Pancreas (tissue), 10 donors: ENCODE data around the gene CA4. TPM values are rescaled to one million over a fixed set of nuclear protein-coding genes. Genes with fewer than 3 reads are reported as not detected.

Source experiments
- ATAC-seq, 4 donors: fragments of 200-7000 bp; cut with Tn5 transposase; one replicate each; pipeline versions ENCODE4 v1.8.0 to v1.9.1; 2020; ENCODE audit warnings: mild to moderate bottlenecking in 4 of 4, moderate library complexity in 4 of 4
- DNase-seq, 6 donors: peaks; one replicate each; pipeline ENCODE4 v3.0.0-alpha.2; 2020
- FAIRE-seq: peaks from 2 replicates; lab custom pipeline; 2012; peaks lifted over from hg19 to GRCh38; lab: Jason Lieb, UNC
- H3K27ac ChIP-seq, 4 donors: fragments of 200-600 bp; sonication (generic); 1 replicate in 3 of 4; 2 replicates in 1 of 4; pipeline versions ENCODE4 v1.5.0 to v1.8.0; 2020
- H3K27me3 ChIP-seq, 4 donors: fragments of 200-600 bp; one replicate each; pipeline ENCODE4 v1.8.0; 2021
- H3K36me3 ChIP-seq, 3 donors: fragments of 200-600 bp; sonication (generic) in 1 of 3; one replicate each; pipeline versions ENCODE4 v1.5.0 to v1.8.0; 2020 to 2021
- H3K4me1 ChIP-seq, 3 donors: fragments of 200-600 bp; one replicate each; pipeline ENCODE4 v1.8.0; 2021
- H3K4me3 ChIP-seq, 4 donors: fragments of 200-600 bp; sonication (generic) in 2 of 4; one replicate each; pipeline versions ENCODE4 v1.5.0 to v1.8.0; 2020 to 2021
- H3K9me3 ChIP-seq, 4 donors: fragments of 200-600 bp; one replicate each; pipeline ENCODE4 v1.8.0; 2021
- WGBS, 2 donors: extraction: QIAGEN DNeasy Blood & Tissue Kit; methylation state at CpG; one replicate each; pipeline ENCODE4 v1.1.7; 2013; 5-methylcytosine and 5-hydroxymethylcytosine counted together
- intact Hi-C, 3 donors: fragments of 100-400 bp; cut with DNase I; formaldehyde crosslinking; loops; one replicate each; pipeline versions ENCODE4 v1.11.1 to v1.14.2; 2022
- polyA plus RNA-seq, 2 donors: library from polyadenylated mRNA; stranded (reverse); fragments of 200-250 nt; gene quantifications; one replicate each; pipeline ENCODE4 v1.2.3, GENCODE V29; 2013
- total RNA-seq, 6 donors: library from RNA; stranded (reverse); fragmentation: NEBNext Ultra II Directional in 4 of 6; extraction: Animal tissue kit (Norgen Biotek cat#: 25700) in 4 of 6; gene quantifications; one replicate each; pipeline versions ENCODE4 v1.2.1 to v1.2.4, GENCODE V29; 2021 to 2023
- TF ChIP-seq, protein P1 (sequence below), 4 donors: fragments of 200-600 bp; sonication (generic) in 3 of 4; IDR thresholded peaks; one replicate each; pipeline versions ENCODE4 v1.5.0 to v1.8.0; 2021; ENCODE audit warnings: antibody characterized with exemption in 4 of 4
- donor health status: healthy with polysubstance abuse.
- donor health status: DM: no; HTN: no; CAD: no; lungs with moderate emphysema.
- donor health status: DM: no; HTN: no; CAD: no.
- donor health status: control.
- donor health status: control.
- donor health status: Bipolar disorder and iron deficiency.
- donor health status: DM: yes; HTN: yes; CAD: no.
- donor health status: DM: no; HTN: no; CAD: no.
- donor health status: DM: no; HTN: no; CAD: no.
- donor health status: DM: yes; HTN: yes; CAD: no.

CA4 gene
- total and polyA plus RNA-seq, 8 donors: 7.5 to 75.7 (median 20.0) TPM

DNA sequence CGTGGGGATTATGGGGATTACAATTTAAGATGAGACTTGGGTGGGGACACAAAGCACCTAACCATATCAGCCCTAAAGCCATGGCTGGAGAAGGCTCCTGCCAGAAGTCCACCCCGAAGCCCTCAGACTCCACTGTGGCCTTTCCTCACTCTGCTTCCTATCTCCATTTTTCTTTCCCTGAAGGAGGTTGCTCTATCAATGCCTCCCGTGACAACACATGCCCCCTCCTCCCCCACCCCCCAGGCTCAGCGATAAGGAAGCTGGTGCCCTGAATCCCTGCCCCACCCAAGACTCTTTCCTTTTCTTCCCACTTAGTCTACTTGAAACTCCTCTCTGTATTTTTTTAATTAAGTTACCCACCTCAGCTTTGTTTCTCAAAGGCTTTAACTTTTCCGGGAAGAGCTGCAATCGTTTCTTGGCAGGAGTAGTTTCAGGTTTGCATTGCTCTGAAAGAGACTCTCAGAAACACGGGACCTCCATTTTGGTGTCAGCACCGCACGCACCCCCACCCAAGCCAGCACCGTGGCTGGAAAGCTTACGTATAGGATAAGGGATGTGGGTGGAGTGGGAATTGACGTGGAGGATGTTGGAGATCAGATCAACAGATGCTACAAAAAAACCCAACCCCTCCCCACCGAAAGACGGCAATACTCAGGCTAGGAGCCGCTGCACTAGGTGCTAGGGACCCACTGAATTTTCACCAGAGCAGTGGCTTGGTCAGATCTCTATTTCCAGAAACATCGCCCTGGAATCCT, 15.2 kb upstream of the CA4 start:
- FAIRE-seq (no peak), ATAC-seq (peak; percentile 6 to 40 (median 21)), DNase-seq (peak in 4 of 6 donors; percentile 3 to 21 (median 13))
- Histone ChIP-seq H3K27me3 (peaks cover 0 to 9% (median 2%) of the 10 kb centered on the region in 4 donors), H3K36me3 (no peaks in the 10 kb centered on the region), H3K4me1 (peaks cover 0 to 12% (median under 1%) of the 10 kb centered on the region in 3 donors), H3K4me3 (peak overlapping the region; percentile 49 to 80 (median 70)), H3K27ac (peak overlapping the region in 2 of 4 donors; percentile 23 to 75), H3K9me3 (no peaks in the 10 kb centered on the region)
- intact Hi-C loops: loop anchor here in 1 of 3 donors (10.0 kb wide), 1 partner anchor 290 kb away; the partner anchor contains the start of gene CHCT1
- WGBS, 2 donors: 9 to 10% methylated on average over 16 of the region's 16 CpGs
- TF ChIP-seq, protein P1, sequence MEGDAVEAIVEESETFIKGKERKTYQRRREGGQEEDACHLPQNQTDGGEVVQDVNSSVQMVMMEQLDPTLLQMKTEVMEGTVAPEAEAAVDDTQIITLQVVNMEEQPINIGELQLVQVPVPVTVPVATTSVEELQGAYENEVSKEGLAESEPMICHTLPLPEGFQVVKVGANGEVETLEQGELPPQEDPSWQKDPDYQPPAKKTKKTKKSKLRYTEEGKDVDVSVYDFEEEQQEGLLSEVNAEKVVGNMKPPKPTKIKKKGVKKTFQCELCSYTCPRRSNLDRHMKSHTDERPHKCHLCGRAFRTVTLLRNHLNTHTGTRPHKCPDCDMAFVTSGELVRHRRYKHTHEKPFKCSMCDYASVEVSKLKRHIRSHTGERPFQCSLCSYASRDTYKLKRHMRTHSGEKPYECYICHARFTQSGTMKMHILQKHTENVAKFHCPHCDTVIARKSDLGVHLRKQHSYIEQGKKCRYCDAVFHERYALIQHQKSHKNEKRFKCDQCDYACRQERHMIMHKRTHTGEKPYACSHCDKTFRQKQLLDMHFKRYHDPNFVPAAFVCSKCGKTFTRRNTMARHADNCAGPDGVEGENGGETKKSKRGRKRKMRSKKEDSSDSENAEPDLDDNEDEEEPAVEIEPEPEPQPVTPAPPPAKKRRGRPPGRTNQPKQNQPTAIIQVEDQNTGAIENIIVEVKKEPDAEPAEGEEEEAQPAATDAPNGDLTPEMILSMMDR (IDR thresholded peaks at IDR 0.05): no peak

DNA sequence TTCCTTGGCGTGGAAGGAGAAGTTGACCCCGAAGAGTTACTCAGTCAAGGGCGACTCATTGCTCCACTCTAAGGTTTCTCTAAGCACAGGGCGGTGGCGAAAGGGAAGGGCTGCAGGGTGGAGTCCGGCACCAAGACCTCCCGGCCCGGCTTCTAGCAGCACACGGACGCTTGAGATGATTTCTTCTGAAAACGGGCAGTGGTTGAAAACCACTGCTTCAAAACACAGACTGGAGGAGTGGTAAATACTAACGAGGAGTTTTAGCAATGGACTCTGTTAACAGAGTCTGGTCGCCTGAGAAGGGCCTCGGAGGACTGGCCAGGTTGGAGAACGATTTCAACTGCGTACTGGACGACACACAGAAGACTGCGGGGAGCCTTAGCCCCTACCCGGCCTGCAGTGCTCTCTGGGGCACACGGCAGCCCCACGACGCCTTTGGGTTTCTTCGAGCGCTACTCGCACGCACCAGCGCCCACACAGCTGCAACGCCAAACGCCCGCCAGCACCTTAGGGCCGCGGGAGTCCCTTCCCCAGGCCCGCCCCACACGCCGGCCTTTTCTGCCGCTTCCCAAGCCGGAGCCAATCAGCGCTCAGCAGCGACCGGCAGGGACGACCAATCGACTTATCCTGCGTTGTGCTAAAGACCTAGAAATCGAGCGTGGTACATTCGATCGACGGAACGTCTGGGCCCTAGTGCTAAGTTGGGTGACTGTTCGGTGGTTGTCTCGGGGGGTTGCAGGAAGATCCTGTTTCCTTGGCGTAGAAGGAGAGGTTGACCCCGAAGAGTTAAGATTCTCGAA, 14.4 kb upstream of the CA4 start:
- ATAC-seq: peak; percentile 97 to 98 (median 98)
- Histone ChIP-seq H3K9me3 (no peaks in the 10 kb centered on the region), H3K4me1 (peaks cover 0 to 14% (median 6%) of the 10 kb centered on the region in 3 donors), H3K36me3 (no peaks in the 10 kb centered on the region), H3K27ac (peak overlapping the region; percentile 23 to 75 (median 34)), H3K27me3 (peaks cover 0 to 10% (median 2%) of the 10 kb centered on the region in 4 donors), H3K4me3 (peak overlapping the region; percentile 49 to 80 (median 70))
- WGBS, 2 donors: 2 to 3% methylated on average over 54 of the region's 54 CpGs
- TF ChIP-seq, protein P1 (IDR thresholded peaks at IDR 0.05): no peak
- intact Hi-C loops: loop anchor here in 1 of 3 donors (10.0 kb wide), 1 partner anchor 289 kb away; the partner anchor contains the start of gene CHCT1
- DNase-seq: peak; percentile 86 to 95 (median 88)
- no peak for FAIRE-seq

DNA sequence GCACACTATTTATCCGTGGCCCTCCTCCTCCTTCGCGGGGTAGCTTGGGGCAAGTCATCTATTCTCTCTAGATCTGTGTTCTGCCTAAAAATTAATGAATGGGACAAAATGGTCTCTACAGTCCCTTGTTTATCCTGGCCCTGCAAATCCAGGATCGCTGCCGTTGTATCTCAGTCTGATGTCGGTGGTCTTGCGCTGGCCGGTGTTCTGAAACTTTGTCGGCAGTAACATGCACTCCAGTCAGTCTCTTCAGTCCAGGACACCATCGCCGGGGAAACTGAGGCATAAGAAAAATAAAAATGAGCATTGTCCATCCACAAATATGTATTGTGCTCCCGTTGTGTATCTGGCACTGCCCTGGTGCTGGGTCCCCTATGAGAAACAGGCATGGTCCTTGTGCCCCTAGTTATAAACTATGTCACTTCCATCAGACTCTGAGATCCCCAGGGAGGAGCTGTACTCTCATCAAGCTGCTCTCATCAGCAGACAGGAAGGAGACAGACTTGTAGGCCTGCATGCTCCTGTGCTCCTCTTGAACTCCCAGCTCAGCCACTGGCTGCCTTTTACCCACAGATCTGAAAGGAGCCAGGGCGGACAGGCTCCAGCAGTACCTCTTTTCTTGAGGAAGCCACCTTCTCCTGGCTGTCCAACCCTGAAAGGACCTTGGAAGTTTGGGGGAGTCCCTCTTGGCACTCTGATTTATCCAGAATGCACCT, 13.7 kb upstream of the CA4 start:
- intact Hi-C loops: loop anchor here in 1 of 3 donors (10.0 kb wide), 1 partner anchor 289 kb away; the partner anchor contains the start of gene CHCT1
- Histone ChIP-seq H3K27me3 (peaks cover 0 to 10% (median 2%) of the 10 kb centered on the region in 4 donors), H3K36me3 (no peaks in the 10 kb centered on the region), H3K27ac (no peak overlapping the region), H3K9me3 (no peaks in the 10 kb centered on the region), H3K4me1 (peaks cover under 1 to 18% (median 6%) of the 10 kb centered on the region in 3 donors), H3K4me3 (peak overlapping the region in 2 of 4 donors; percentile 69 to 71)
- FAIRE-seq (no peak), ATAC-seq (no peak), DNase-seq (peak in 4 of 6 donors; percentile 1 to 22 (median 10))
- 67 to 70% methylated on average over 13 of the region's 13 CpGs for WGBS, 2 donors
- TF ChIP-seq, protein P1 (IDR thresholded peaks at IDR 0.05): no peak

DNA sequence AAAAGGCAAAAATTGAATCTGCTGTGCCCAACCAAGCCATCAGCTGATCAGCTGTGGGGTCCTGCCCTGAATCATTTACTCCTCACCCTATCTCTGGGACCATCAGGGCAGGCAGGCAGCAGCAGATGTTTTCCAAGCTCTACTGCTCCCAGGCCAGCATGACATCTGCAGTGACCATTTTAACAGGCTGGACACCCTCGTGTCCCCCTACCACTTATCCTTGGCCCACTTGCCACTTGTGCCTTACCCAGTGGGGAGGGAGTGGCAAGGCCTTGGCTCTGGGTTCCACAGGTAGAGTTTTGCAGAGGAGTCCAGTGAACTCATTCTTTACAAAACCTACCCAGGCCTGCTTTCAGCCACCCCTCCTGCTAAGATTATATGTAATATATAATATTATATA, 12.0 kb upstream of the CA4 start:
- Histone ChIP-seq H3K27me3 (peaks cover 0 to 10% (median 2%) of the 10 kb centered on the region in 4 donors), H3K9me3 (no peaks in the 10 kb centered on the region), H3K4me3 (no peak overlapping the region), H3K4me1 (peaks cover 5 to 20% (median 10%) of the 10 kb centered on the region in 3 donors), H3K27ac (no peak overlapping the region), H3K36me3 (no peaks in the 10 kb centered on the region)
- FAIRE-seq (no peak), ATAC-seq (no peak), DNase-seq (peak in 2 of 6 donors; percentile 7 to 21)
- TF ChIP-seq, protein P1 (IDR thresholded peaks at IDR 0.05): no peak
- intact Hi-C loops: loop anchor here in 1 of 3 donors (10.0 kb wide), 1 partner anchor 287 kb away; the partner anchor contains the start of gene CHCT1
- 13 to 36% methylated on average over 1 of the region's 1 CpG for WGBS, 2 donors
